AG04449 (cell line): Measurements from ENCODE around the gene ZNF367.
A peak's percentile ranks its signal among the peaks of the same experiment; 100 is the strongest.

Experiments
- CTCF ChIA-PET: fragments of 350-600 bp; formaldehyde crosslinking; extraction: SDS; loops from one replicate; lab custom pipeline; 2021; ENCODE audit warnings: antibody characterized with exemption; lab: Yijun Ruan, JAX
- POLR2A ChIA-PET: fragments of 400-600, 350-600 bp; formaldehyde crosslinking; extraction: SDS; loops from one replicate; lab custom pipeline; 2020; ENCODE audit warnings: antibody characterized with exemption, inconsistent platforms; lab: Yijun Ruan, JAX
- DNase-seq: peaks from one replicate; pipeline ENCODE4 v3.0.0-alpha.2; 2010; ENCODE audit warnings: low read depth, low spot score
- H3K4me3 ChIP-seq: 2 replicates; pipeline ENCODE4 v1.5.1; 2011; ENCODE audit warnings: low read depth, mild to moderate bottlenecking, control low read depth, low read length
- CTCF ChIP-seq: IDR thresholded peaks from one replicate; pipeline ENCODE4 v1.5.1; 2011; ENCODE audit warnings: mild to moderate bottlenecking, moderate library complexity, low read length, control low read depth, inconsistent platforms; ENCODE audit not compliant: insufficient read depth; ENCODE audit errors: missing control alignments

Gene ZNF367

GRCh38 chr9:96345551-96345950, 72.6 kb downstream of the ZNF367 start:
- no peak for TF ChIP-seq CTCF
- POLR2A ChIA-PET, result no interaction called here
- CTCF ChIA-PET, result no interaction called here
- H3K4me3 ChIP-seq, result no peak overlapping the region
- no peak for DNase-seq

DNA sequence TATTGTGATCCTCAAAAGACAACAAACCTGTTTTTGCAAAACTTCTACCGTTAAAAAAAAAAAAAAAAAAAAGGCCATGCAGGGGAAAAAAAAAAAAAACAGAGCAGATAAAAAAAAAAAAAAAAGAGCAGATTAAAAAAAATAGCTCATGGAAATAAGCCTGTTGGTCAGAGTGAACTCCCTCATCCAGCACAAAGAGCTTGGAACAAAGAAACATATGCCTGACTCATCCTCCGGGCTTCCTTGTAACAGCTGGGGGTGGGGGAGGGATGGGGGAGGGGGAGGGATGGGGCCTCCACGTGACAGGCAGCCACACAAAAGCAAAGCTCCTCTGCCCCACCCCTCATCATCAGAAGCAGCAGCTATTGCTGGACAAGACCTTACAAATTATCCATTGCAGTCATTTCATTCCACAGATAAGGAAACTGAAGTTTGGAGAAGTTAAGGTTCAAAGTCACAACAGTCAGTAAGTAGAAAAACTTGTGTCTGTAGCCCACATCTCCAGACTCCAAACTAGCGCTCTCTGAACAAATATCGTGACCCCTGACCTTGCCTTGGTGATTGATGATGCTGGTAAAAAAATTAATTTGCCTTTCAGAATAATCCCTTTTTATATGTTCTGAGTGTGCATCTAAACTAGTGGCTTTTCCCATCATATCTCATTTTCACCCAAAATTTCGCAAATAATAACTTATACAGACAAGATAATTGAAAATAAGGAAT, 73.6 kb downstream of the ZNF367 start:
- peak; percentile 40 for DNase-seq
- CTCF ChIA-PET, result interaction anchor here (0.9 to 1.1 kb wide), 2 partner anchors 17 to 341 kb away, joined by 4 read pairs; no protein-coding TSS in a partner anchor
- no peak for TF ChIP-seq CTCF
- no peak overlapping the region for H3K4me3 ChIP-seq
- POLR2A ChIA-PET, result no interaction called here

DNA sequence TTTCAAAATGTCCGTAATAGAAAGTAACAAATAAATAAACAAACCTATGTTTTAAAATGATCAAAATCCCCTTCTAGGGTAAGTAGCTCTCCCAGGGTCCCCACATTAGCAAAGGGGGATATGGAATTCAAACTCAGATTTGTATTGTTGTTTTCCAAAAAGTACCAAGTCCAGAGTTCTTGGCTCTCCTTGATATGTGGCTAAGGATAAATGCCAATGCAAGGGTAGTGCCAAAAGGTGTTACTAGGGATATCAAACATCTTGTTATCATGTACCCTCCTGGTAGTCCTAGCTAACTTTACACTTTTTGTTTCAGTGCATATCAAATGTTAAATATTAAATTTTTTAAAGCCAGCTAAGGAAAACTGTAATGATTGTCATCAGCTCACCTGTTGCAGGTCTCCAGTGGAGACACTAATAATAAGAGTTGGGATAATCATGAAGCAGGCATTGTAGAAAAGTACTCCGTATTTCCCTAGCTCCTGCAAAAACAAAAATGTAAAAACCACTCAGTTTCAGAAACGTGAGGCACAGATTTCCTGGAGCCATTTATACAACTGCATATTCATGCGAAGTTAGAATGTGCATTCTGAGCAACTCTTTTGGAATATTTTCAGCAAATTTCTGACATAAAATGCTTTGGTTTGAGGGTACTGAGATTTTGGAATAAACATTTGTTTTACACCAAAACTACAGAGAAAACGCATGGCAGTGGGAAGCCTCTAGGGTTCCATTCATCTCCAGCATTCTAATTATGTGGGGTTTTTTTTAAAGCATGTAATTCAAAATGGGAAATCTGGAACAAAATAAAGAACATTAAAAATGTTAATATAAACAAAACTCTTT, 74.4 kb downstream of the ZNF367 start:
- ChIA-PET POLR2A (no interaction called here), CTCF (interaction anchor here (0.8 to 2.3 kb wide), 3 partner anchors 16 to 342 kb away, joined by 3 to 18 read pairs (median 4); no protein-coding TSS in a partner anchor)
- TF ChIP-seq CTCF, result no peak
- no peak overlapping the region for H3K4me3 ChIP-seq
- DNase-seq, result no peak

DNA sequence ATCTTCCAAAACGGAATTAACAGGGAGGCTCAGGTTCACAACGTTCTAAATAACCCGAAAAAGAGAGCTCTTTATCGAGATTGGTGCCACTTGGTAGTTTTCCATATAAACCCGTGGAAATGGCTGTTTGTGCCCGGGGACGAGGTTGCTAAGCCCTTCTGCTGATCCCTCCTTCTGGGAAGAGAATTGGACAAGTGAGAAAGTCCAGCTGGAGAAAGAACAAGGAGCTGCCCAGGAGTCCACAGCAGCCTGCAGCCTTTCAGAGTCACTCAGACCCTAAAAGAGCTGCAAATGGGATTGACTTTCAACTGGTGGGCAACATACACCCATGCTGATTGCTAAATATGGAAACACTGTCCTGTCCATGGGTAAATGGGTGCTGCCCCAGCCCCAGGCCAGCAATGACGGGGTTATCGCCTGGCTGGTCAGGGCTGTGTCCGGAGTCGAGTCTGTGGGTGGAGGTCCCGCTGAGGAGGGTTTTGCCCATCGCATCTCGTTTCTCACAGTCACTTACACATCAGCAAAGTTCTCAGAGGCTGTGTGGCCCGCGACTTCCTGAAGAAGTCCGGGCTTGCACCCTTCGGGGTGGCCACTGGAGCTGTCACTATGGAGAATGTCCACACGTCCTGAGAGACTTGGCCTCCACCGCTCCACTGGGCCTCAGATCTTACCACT, 75.5 kb downstream of the ZNF367 start:
- no peak for TF ChIP-seq CTCF
- no peak overlapping the region for H3K4me3 ChIP-seq
- no peak for DNase-seq
- ChIA-PET CTCF (interaction anchor here (1.0 to 2.3 kb wide), 2 partner anchors 15 to 324 kb away, joined by 4 to 18 read pairs; no protein-coding TSS in a partner anchor), POLR2A (interaction anchor here (0.6 kb wide), 1 partner anchor 27 kb away, joined by 3 read pairs; no protein-coding TSS in a partner anchor)

GRCh38 chr9:96340707-96341106, 77.5 kb downstream of the ZNF367 start:
- H3K4me3 ChIP-seq, result no peak overlapping the region
- POLR2A ChIA-PET, result interaction anchor here (0.6 kb wide), 1 partner anchor 15 kb away, joined by 3 read pairs; no protein-coding TSS in a partner anchor
- CTCF ChIA-PET, result no interaction called here
- no peak for TF ChIP-seq CTCF
- DNase-seq, result no peak
